IPS-11a (cell line): ENCODE measurements around the gene ZNF865.

Experiments
- H3K4me3 ChIP-seq: one replicate; pipeline ENCODE4 v1.5.1; 2013; ENCODE audit warnings: low read depth, low read length, control low read depth

The ZNF865 gene

GRCh38 chr19:55643887-55644176 lies 38.4 kb downstream of the ZNF865 start:
- H3K4me3 ChIP-seq = peak overlapping the region; percentile 87

- H3K4me3 ChIP-seq = peak overlapping the region; percentile 87
Observed at GRCh38 chr19:55644191-55644833, 38.9 kb downstream of the ZNF865 start.

GRCh38 chr19:55644842-55645511 lies 39.5 kb downstream of the ZNF865 start:
- no peak overlapping the region for H3K4me3 ChIP-seq

- no peak overlapping the region for H3K4me3 ChIP-seq
Observed at GRCh38 chr19:55645512-55645881, 40.0 kb downstream of the ZNF865 start.

- peak overlapping the region; percentile 83 for H3K4me3 ChIP-seq
Observed at GRCh38 chr19:55646889-55647731, 41.7 kb downstream of the ZNF865 start.

GRCh38 chr19:55647732-55648584 lies 42.5 kb downstream of the ZNF865 start, which contains the start of gene CCDC106:
CCDC106 (plus strand) TSS chr19:55648212; CDS start chr19:55649047, 835 bp downstream.
- peak within 1 kb of the TSS; percentile 83 for H3K4me3 ChIP-seq

GRCh38 chr19:55648585-55649267 lies 43.3 kb downstream of the ZNF865 start:
- H3K4me3 ChIP-seq = peak overlapping the region; percentile 83

GRCh38 chr19:55649268-55650125 lies 44.0 kb downstream of the ZNF865 start:
- H3K4me3 ChIP-seq = no peak overlapping the region

- no peak overlapping the region for H3K4me3 ChIP-seq
Observed at GRCh38 chr19:55650126-55650557, 44.7 kb downstream of the ZNF865 start.

GRCh38 chr19:55650602-55651230 lies 45.3 kb downstream of the ZNF865 start:
- H3K4me3 ChIP-seq = no peak overlapping the region

- H3K4me3 ChIP-seq = no peak overlapping the region
Observed at GRCh38 chr19:55651236-55651635, 45.8 kb downstream of the ZNF865 start.

- peak overlapping the region; percentile 8 for H3K4me3 ChIP-seq
Observed at GRCh38 chr19:55652311-55653128, 47.1 kb downstream of the ZNF865 start.

GRCh38 chr19:55653651-55654322 lies 48.3 kb downstream of the ZNF865 start:
- H3K4me3 ChIP-seq = peak overlapping the region; percentile 85

GRCh38 chr19:55654323-55654867 lies 48.9 kb downstream of the ZNF865 start:
- peak overlapping the region; percentile 85 for H3K4me3 ChIP-seq

GRCh38 chr19:55654868-55655647 lies 49.6 kb downstream of the ZNF865 start, which contains the start of gene U2AF2:
U2AF2 (plus strand) TSS chr19:55655035; CDS start chr19:55655105, 70 bp downstream.
- H3K4me3 ChIP-seq = peak within 1 kb of the TSS; percentile 92

- H3K4me3 ChIP-seq = peak overlapping the region; percentile 92
Observed at GRCh38 chr19:55655648-55656040, 50.2 kb downstream of the ZNF865 start.
